22Rv1 (cell line): ENCODE results near the gene CACNB2.

Experiments
- H3K27ac ChIP-seq: fragments of 450-650 bp; 2 replicates; pipeline ENCODE4 v1.5.1; 2017
- CTCF ChIP-seq: fragments of 450-650 bp; IDR thresholded peaks from 2 replicates; pipeline ENCODE4 v1.5.1; 2017; ENCODE audit warnings: mild to moderate bottlenecking
- ZFX ChIP-seq: fragments of 450-650 bp; IDR thresholded peaks from 2 replicates; pipeline ENCODE4 v1.6.1; 2017; ENCODE audit warnings: antibody characterized with exemption, borderline replicate concordance

The CACNB2 gene

GRCh38 chr10:18446205-18446604, 306.0 kb downstream of the CACNB2 start:
- TF ChIP-seq CTCF: no peak
- no peak overlapping the region for H3K27ac ChIP-seq

- TF ChIP-seq CTCF (no peak), ZFX (no peak)
- H3K27ac ChIP-seq: no peak overlapping the region
These were observed 309.4 kb downstream of the CACNB2 start for GRCh38 chr10:18449611-18450026.

GRCh38 chr10:18450298-18450697, 310.1 kb downstream of the CACNB2 start:
- TF ChIP-seq ZFX: no peak
- TF ChIP-seq CTCF: no peak
- no peak overlapping the region for H3K27ac ChIP-seq

GRCh38 chr10:18455086-18455884, 315.1 kb downstream of the CACNB2 start:
- TF ChIP-seq ZFX (no peak), CTCF (no peak)
- H3K27ac ChIP-seq: no peak overlapping the region

DNA sequence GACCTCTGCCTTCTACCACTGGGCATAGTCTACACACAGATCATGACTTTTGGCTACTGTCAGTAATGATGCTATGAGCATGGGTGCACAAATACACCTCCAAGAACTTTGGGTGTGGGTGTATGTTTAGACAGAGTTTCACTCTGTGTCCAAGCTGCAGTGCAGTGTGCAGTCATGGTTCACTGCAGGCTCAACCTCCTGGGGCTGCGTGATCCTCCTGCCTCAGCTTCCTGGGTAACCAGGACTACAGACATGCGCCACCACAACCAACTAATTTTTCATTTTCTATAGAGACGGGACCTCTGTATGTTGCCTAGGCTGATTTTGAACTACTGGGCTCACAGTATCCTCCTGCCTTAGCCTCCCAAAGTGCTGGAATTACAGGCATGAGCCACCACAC, 316.8 kb downstream of the CACNB2 start:
- H3K27ac ChIP-seq: no peak overlapping the region
- no peak for TF ChIP-seq CTCF
- no peak for TF ChIP-seq ZFX

- H3K27ac ChIP-seq: no peak overlapping the region
- TF ChIP-seq ZFX: no peak
- no peak for TF ChIP-seq CTCF
These were observed 319.8 kb downstream of the CACNB2 start for GRCh38 chr10:18460032-18460431.

GRCh38 chr10:18463673-18464211, 323.5 kb downstream of the CACNB2 start:
- no peak overlapping the region for H3K27ac ChIP-seq
- TF ChIP-seq ZFX (no peak), CTCF (no peak)
